Stimulated activated naive CD8-positive, alpha-beta T cell treated with anti-CD3 and anti-CD28 coated beads, Interleukin-15, Interleukin-2, amounts not matched to agents 100 U/mL and 50 U/mL, for 24 hours (primary cell): ENCODE measurements around the gene ST6GALNAC4.

Experiments
- ATAC-seq: fragments of 150-1000 bp; cut with Tn5 transposase; one replicate; pipeline ENCODE4 v1.10.0; 2021
- DNase-seq: peaks from one replicate; pipeline ENCODE4 v3.0.0; 2021

Gene ST6GALNAC4

GRCh38 chr9:127946728-127947127 lies 29.9 kb upstream of the ST6GALNAC4 start:
- ATAC-seq (no peak), DNase-seq (no peak)

GRCh38 chr9:127945942-127946341 lies 29.1 kb upstream of the ST6GALNAC4 start:
- DNase-seq, result no peak

GRCh38 chr9:127945338-127945737 lies 28.5 kb upstream of the ST6GALNAC4 start:
- DNase-seq (no peak), ATAC-seq (no peak)

More at GRCh38 chr9:127945942-127946341, 29.1 kb upstream of the ST6GALNAC4 start:
- no peak for ATAC-seq

- DNase-seq (no peak), ATAC-seq (no peak)
These were observed 27.9 kb upstream of the ST6GALNAC4 start for GRCh38 chr9:127944586-127945218.

GRCh38 chr9:127943731-127944144 lies 26.9 kb upstream of the ST6GALNAC4 start:
- DNase-seq (peak; percentile 89), ATAC-seq (peak; percentile 84)

- no peak for DNase-seq
- no peak for ATAC-seq
These were observed 26.3 kb upstream of the ST6GALNAC4 start for GRCh38 chr9:127943011-127943662.

GRCh38 chr9:127942216-127943010 lies 25.6 kb upstream of the ST6GALNAC4 start:
- DNase-seq (peak; percentile 65), ATAC-seq (peak; percentile 29)

- DNase-seq (no peak), ATAC-seq (no peak)
These were observed 25.0 kb upstream of the ST6GALNAC4 start for GRCh38 chr9:127941961-127942215.

- ATAC-seq (no peak), DNase-seq (no peak)
These were observed 24.5 kb upstream of the ST6GALNAC4 start for GRCh38 chr9:127941062-127941960.

- no peak for DNase-seq
These were observed 23.8 kb upstream of the ST6GALNAC4 start for GRCh38 chr9:127940593-127940992.

GRCh38 chr9:127938298-127938690 lies 21.5 kb upstream of the ST6GALNAC4 start:
- DNase-seq, result no peak
- ATAC-seq, result no peak

More at GRCh38 chr9:127940593-127940992, 23.8 kb upstream of the ST6GALNAC4 start:
- ATAC-seq, result no peak

GRCh38 chr9:127937388-127938297 lies 20.8 kb upstream of the ST6GALNAC4 start, which contains the start of gene DPM2:
Gene DPM2 (minus strand): TSS chr9:127937854. CDS start chr9:127937820, 34 bp downstream.
- DNase-seq (peak; percentile 91), ATAC-seq (peak; percentile 96)

GRCh38 chr9:127937056-127937387 lies 20.2 kb upstream of the ST6GALNAC4 start:
- no peak for DNase-seq
- ATAC-seq, result no peak

- no peak for ATAC-seq
- no peak for DNase-seq
These were observed 19.6 kb upstream of the ST6GALNAC4 start for GRCh38 chr9:127936347-127936852.

- DNase-seq, result peak; percentile 33
- peak; percentile 30 for ATAC-seq
These were observed 19.0 kb upstream of the ST6GALNAC4 start for GRCh38 chr9:127935765-127936221.

GRCh38 chr9:127934986-127935385 lies 18.1 kb upstream of the ST6GALNAC4 start:
- DNase-seq, result no peak
- ATAC-seq, result no peak

GRCh38 chr9:127934248-127934647 lies 17.4 kb upstream of the ST6GALNAC4 start:
- no peak for DNase-seq
- no peak for ATAC-seq

GRCh38 chr9:127931092-127931881 lies 14.4 kb upstream of the ST6GALNAC4 start:
- peak; percentile 26 for ATAC-seq
- DNase-seq, result peak; percentile 33

- ATAC-seq (peak; percentile 67), DNase-seq (peak; percentile 79)
These were observed 13.6 kb upstream of the ST6GALNAC4 start, which contains the start of gene PIP5KL1 for GRCh38 chr9:127930231-127931091. Gene PIP5KL1 (minus strand): TSS chr9:127930777. CDS start chr9:127930752, 25 bp downstream.
